SKM-1 (cell line): Measurements from ENCODE around the gene MXD4.

Experiments
- DNase-seq: peaks from one replicate; lab custom pipeline; 2025; ENCODE audit not compliant: unreplicated experiment; lab: John Stamatoyannopoulos, UW

The MXD4 gene

GRCh38 chr4:2261853-2262144 is at the start of gene MXD4:
Gene MXD4, minus strand, starts transcription at chr4:2262109. Its CDS starts 129 bp downstream, at chr4:2261980.
- no peak for DNase-seq

- DNase-seq, result no peak
Measured at GRCh38 chr4:2306773-2307410, 45.0 kb upstream of the MXD4 start.

GRCh38 chr4:2305766-2306501 is 44.0 kb upstream of the MXD4 start:
- DNase-seq, result no peak

- no peak for DNase-seq
Measured at GRCh38 chr4:2304877-2305561, 43.1 kb upstream of the MXD4 start.

DNA sequence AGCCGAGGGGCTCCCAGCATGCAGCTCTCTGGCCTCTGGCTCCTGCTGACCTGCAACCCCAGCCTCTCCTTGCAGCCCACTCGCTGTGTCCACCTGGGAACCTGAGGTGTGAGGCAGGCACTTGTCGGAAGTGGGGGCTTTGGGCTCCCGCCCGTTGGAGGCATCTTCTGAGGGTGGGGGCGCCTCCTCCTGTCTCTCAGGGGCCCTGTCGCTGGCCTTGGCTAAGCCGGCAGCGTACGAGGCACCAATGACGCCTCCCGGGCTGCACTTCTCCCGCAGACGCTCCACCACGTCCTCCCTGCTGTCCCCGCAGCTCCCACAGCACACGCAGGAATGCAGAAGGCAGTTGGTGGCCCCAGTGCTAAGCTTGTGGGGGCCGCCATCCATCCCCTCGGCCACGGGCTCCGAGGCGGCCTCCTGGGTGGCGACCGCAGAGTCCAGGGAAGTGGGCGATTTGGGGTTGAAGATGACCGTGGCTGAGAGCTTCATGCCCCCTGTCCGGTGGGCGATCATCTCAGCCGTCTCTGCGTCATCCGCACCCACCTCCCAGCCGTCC is 42.5 kb upstream of the MXD4 start:
- no peak for DNase-seq

GRCh38 chr4:2303686-2304320 is 41.9 kb upstream of the MXD4 start:
- DNase-seq, result no peak

DNA sequence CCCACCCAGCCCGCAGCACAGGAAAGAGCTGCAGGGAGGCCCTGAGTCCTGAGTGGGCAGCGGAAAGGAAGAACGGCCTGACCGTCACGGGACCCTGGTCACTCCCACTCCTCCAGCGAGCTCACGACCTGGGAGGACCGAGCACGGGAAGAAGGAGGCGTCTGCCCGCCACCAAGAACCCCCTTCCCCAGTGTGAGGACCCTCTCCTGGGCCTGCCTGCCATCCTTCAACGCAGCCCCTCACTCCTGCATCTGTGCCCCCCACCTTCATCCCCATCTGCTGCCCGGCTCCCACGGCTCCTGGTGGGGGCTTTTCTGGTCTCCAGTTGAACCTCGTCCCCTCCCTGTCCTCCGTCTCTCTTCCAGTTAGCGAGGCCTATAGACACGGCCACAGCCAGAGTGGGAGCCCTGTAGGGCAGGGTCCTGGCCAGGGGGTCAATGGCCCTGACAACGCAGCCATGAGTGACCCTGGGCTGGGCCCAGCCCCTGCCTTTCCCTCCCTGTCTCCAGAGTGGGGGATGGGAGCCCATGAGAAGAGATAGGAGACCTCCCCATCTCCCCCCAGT is 41.3 kb upstream of the MXD4 start:
- no peak for DNase-seq

DNA sequence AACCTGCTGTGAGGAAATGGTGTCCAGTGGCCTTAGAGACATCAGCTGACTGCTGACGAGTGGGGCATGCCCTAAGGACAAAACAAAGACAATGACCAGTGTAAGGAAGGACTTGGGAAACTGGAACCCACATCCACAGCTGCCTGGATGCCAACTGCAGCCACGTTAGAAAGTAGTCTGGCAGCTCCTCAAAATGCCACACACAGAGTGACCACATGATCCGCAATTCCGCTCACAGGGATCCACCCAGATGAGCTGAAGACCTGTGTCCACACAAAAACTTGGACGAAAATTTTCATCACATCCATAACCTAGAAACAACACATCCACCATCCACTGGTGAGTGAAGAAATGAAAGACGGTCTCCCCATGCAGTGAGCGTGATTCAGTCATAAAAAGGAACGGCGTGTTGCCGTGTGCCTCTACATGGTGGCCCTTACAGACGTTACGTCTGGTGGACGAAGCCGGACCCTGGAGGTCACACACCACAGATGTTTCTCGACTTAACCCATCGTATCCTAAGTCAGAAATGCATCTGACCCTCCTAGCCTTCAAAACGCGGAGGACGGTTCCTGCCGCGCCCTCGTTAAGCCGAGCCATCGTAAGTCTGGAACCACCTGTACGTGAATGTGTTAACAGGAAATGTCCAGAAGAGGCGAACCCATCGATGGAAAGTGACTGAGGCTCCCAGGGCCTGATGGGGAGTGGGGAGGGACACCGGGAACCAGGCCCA is 40.6 kb upstream of the MXD4 start:
- DNase-seq, result no peak

DNA sequence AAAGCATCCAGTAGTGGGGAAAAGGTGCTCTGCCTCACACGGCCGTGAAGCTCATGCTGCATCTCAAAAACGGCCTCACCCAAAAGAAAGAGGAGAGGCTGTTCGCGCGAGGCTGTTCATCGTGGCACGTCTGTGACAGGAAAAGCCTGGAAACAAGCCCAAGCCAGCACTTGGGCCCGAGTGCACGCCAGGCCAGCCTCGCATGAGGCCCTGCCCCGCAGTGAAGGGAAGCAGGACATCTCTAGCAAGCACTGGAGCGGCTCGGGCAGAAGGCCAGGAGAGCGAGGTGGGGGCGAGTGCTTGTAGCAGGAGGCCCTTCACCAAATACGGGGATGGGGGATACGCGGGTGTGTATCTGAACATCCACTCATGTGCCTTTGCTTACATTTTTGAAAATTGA is 39.9 kb upstream of the MXD4 start:
- no peak for DNase-seq

DNA sequence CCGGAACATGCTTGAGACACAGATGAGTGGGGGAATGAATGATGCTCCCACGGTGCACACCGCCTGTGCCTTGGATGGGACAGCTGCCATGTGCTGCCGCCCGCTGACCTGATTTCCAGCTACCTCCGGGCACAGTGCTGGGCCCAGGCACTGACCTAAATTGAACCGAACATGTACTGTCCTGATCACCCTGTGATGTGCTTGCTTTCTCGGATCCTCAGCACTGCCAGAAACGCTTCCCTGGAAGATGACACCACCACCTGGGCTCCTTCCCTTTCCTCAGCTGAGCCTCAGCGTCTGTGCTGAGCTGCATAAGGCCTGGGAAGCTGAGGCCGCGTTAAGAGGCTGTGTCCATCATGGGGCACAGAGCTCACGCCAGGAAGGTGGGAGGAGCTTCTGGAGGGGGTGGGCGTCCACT is 39.3 kb upstream of the MXD4 start:
- no peak for DNase-seq

- DNase-seq, result no peak
Measured at GRCh38 chr4:2300431-2301224, 38.7 kb upstream of the MXD4 start.

GRCh38 chr4:2299794-2300193 is 37.9 kb upstream of the MXD4 start:
- no peak for DNase-seq

- no peak for DNase-seq
Measured at GRCh38 chr4:2298532-2298991, 36.7 kb upstream of the MXD4 start.

DNA sequence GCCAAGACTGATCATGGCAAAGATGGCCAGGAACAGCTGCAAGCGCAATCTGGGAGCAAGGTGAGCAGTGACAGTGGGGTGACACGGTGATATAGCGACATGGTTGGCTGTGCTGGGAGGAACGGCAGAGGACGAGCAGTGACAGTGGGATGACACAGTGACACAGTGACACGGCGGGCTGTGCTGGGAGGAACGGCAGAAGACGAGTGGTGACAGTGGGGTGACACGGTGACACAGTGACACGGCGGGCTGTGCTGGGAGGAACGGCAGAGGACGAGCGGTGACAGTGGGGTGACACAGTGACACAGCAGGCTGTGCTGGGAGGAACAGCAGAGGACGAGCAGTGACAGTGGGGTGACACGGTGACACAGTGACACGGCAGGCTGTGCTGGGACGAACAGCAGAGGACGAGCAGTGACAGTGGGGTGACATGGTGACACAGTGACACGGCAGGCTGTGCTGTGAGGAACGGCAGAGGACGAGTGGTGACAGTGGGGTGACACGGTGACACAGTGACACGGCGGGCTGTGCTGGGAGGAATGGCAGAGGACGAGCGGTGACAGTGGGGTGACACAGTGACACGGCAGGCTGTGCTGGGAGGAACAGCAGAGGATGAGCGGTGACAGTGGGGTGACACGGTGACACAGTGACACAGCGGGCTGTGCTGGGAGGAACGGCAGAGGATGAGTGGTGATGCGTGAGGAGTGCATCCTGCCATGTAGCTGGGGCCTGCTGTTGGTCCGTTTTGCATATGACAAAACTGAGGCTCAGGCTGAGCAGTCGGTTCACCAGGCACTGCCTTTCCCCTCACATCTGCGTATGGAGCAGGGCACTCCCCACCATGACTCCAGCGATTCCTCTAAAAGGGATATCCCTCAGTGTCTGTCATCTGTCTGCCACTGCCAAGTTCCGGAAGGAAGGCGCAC is 36.0 kb upstream of the MXD4 start:
- no peak for DNase-seq

- DNase-seq, result no peak
Measured at GRCh38 chr4:2296631-2297601, 35.0 kb upstream of the MXD4 start.

DNA sequence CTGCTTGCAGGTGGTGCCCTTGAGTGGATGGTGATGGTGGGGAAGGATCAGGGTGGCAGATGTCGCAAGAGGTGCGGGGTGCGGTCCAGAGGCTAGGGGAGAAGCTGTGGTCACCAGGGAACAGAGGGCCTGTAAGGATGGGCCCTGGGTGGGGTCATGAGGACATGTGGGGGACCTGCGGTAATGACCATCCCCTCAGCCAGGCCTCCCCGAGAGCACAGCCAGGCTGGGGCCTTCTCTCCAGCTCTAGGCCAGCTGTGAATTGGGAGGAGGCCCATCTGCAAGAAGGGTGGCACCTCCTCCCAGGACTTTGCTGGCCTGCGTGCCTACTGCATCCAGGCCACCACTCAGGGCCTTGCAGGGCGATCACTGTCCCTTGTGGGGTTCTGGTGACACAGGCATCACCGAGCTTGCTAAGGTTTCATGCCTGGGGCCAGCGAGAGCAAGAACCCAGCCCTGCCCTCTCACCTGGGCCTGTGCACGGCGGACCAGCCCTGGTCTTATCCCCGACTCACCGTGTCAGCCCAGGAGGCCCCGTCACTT is 34.1 kb upstream of the MXD4 start:
- no peak for DNase-seq

- DNase-seq, result no peak
Measured at GRCh38 chr4:2295500-2295899, 33.6 kb upstream of the MXD4 start.
